Stromal cell of bone marrow (primary cell): Measurements from ENCODE around the gene PBX4.
A peak's percentile ranks its signal among the peaks of the same experiment; 100 is the strongest.
"Not testable (repeated sequence)": the region's sequence is repeated elsewhere in the genome, so short reads cannot be mapped to it uniquely, and the experiment has no call there.

ENCODE experiments used
- DNase-seq: peaks from one replicate; pipeline ENCODE4 v3.0.0-alpha.2; 2012; ENCODE audit warnings: low read depth

PBX4 gene

GRCh38 chr19:19626516-19627472 lies 8.3 kb upstream of the PBX4 start:
- no peak for DNase-seq

DNA sequence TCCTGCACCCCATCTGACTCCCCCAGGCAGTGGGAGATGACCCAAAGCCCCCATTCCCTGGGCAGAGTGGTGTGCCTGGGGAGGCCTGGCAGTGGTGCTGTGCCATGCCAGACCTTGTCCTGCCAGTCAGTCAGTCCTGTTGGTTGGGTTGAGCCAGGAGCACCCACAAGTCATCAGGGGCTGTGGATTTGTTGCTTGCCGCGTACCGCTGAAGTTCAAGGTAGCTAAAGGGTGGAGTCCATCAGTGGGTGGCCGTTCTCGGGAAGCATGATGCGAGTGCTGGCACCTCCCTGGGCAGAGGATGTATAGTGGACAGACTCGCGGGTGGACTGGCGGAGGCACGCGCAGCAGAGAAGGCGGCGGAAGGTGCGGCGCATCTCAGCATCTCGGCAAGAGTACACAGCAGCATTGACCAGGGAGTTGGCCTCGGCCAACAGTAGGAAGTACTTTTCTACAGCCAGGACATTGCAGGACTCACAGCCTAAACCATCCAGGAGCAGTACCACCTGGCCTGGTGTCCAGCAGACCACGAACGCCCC lies 5.6 kb upstream of the PBX4 start:
- DNase-seq, result no peak

- DNase-seq, result no peak
These were observed 4.9 kb upstream of the PBX4 start for GRCh38 chr19:19623383-19623782.

DNA sequence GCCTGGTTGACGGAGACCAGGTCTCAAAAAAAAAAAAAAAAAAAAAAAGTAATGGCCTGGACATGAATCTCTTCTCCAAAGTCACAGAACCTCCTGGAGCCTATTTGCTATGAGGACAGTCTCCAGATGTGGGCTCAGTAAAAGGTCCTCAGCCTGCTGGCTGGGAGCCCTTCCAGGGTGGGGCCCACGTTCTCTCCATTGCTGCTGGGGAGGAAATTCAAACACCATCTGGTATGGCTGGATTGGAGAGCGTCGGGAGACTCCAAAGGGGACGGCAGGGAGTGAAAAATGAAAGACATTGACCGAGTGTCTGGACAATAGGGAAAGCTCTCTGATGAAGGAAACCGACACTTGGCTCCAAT lies 1.3 kb upstream of the PBX4 start:
- no peak for DNase-seq

- no peak for DNase-seq
These were observed 828 bp upstream of the PBX4 start for GRCh38 chr19:19619181-19619848.

DNA sequence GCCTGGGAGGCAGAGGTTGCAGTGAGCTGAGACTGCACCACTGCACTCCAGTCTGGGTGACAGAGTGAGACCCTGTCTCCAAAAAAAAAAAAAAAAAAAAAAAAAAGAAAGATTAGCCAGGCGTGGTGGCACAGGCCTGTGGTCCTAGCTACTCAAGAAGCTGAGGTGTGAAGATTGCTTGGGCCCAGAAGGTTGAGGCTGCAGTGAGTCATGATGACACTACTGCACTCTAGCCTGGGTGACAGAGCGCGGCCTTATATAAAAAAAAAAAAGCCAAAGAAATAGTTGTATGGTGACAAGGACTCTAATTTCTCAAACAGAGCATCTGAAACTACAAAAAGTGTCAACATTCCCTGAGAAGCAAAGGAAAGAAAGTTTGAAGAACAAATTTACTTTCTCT lies 3.4 kb downstream of the PBX4 start:
- no peak for DNase-seq

DNA sequence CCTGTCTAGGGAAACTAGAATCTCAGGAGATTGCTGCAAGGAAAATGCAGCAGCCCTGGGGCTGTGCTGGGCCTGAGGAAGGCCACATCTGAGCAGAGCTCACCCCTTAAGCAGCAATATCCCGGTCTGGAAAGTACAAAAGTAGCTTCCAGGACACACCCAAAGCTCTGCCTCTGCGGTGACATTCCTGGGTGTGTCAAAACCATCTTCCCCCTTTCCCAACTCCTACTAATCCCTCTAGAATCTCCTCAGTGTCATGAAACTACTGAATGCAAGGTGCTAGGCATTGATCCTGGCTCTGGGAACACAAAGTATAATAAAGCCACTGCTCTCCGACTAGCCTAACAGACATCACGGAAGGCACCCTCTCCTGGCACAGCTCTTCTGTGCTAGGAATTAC lies 5.0 kb downstream of the PBX4 start:
- DNase-seq, result no peak

- no peak for DNase-seq
These were observed 7.9 kb downstream of the PBX4 start for GRCh38 chr19:19610376-19611202.

GRCh38 chr19:19606686-19607085 lies 11.8 kb downstream of the PBX4 start:
- not testable (repeated sequence) for DNase-seq

DNA sequence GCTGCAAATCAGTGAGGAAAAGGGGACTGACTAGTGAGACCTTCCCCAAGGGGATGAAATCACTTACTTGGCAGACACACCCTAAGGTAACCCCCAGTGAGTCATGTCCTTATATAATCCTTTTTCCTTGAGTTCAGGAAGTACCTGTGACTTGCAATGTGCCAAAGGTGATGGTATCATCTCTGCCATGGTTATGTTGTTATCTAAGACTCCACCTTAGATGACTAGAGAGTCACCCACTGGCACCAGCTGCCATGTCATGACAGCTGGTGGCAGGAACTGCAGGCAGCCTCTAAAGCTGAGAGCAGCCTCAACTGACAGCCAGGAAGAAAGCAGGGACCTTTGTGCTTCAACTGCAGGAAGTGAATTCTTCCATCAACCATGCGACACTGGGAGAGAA lies 12.5 kb downstream of the PBX4 start:
- DNase-seq, result no peak

- DNase-seq, result no peak
These were observed 15.7 kb downstream of the PBX4 start for GRCh38 chr19:19602713-19603324.

DNA sequence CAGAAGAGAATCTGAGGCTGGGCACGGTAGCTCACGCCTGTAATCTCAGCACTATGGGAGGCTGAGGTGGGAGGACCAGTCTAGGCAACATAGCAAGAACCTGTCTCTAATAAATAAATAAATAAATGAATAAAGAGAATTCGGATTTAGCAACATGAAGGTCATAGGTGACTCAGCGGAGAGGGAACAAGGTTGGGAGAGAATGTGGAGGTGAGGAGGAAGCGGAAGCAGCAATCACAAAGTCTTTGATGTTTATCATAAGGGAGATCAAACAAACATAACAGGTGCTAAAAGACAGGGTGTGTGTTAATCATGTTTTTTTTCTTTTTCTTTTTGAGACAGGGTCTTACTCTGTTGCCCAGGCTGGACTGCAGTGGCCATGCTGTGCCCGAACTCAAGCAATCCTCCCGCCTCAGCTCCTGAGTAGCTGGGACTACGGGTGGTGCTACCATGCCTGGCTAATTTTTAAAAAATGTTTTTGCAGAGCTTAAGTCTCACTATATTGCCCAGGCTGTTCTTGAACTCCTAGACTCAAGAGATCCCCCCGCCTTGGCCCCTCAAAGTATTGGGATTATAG lies 16.3 kb downstream of the PBX4 start:
- DNase-seq, result no peak

DNA sequence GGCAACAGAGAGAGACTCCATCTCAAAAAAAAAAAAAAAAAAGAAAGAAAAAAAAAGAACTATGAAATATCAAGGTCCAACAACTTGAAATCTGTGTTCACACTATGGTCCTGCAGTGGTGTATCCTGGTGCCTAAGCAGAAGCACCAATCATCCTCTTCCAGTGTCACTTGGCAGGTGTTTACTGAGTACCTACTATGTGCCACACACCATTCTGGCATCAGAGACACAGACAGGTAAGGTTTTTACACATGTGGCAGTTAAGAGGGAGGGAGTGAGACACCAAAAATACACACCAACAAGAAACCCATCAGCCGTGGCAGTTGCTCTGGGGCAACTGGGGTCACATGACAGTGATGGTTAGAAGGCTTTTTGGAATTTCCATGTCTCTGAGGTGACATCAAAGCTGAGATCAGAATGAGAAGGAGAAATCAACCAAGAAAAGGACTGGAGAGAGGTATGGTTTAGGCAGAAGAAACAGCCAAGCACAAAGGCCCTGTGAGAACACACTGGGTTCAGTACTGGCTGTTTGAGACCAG lies 17.6 kb downstream of the PBX4 start:
- no peak for DNase-seq

GRCh38 chr19:19598728-19599451 lies 19.6 kb downstream of the PBX4 start:
- not testable (repeated sequence) for DNase-seq

DNA sequence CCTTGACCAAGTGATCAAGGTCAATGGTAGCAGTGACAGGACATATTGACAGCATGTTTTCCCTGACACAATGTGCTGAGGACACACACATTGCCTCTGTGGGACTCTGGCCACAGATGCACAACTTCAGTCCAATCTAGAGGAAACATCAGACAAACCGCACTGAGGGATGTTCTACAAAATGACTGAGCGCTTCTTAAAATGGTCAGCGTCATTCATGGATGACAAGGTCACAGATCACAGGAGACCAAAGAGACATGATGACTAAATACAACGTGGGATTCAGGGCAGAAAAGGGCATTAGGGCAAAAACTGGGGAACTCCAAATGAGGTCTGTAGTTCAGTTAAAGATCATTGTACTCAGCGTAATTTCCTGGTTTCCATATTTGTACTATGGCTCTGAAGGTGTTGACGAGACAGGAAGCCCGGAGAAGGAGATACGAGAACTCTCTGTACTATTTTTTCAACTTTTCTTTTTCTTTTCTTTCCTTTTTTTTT lies 20.6 kb downstream of the PBX4 start:
- DNase-seq, result no peak

DNA sequence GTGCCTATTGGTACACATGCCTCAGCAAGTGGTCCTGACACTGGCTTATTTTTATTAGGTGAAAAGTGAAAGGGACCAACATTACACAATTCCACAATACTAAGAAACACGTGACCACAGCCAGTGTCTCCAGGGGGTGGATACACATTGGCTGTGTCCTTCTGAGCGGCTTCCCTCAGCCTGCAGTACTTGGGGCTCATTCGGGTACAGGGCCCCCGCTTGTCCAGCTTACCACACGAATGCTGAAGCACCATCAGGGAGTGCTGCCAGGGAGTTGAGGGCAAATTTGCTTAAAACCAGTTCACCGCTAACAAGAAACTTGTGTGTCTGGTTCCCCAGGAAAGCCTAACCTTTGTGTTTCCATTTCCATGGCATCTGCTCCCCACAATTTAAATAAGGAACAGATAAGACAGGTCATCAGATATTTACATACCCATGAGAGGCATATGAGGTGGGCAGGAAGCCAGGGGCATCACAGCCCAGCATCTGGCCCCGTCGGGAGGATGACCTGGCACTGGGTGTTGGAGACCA lies 23.3 kb downstream of the PBX4 start:
- peak; percentile 31 for DNase-seq

- no peak for DNase-seq
These were observed 24.1 kb downstream of the PBX4 start for GRCh38 chr19:19594381-19594780.

DNA sequence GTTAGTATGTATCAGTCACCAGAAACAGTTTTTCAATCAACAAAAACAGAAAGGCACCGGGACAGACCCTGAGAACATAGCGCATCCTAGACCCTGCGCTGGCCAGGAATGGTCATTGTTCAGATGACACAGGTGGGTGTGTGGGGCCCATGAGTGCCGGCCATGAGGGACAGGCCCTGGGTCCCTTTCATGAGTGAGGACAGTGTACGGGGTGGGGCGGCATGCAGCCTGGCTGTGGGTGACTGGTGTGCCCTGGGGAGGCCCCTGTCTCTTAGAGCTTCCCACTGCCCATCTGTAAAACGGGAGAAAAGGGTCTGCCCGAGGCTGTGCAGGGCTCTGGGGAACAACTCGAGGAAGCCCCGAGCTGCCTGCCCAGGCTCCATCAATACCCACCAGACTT lies 25.8 kb downstream of the PBX4 start:
- no peak for DNase-seq

GRCh38 chr19:19591133-19591825 lies 27.2 kb downstream of the PBX4 start:
- peak; percentile 95 for DNase-seq
